Activated T-cell treated with anti-CD3 and anti-CD28 coated beads for 4 hours (primary cell): ENCODE measurements around the gene DCAF15.
"Not testable (repeated sequence)": the region's sequence is repeated elsewhere in the genome, so short reads cannot be mapped to it uniquely, and the experiment has no call there.

Experiments
- DNase-seq: peaks from one replicate; pipeline ENCODE4 v3.0.0-alpha.2; 2020

The DCAF15 gene

DNA sequence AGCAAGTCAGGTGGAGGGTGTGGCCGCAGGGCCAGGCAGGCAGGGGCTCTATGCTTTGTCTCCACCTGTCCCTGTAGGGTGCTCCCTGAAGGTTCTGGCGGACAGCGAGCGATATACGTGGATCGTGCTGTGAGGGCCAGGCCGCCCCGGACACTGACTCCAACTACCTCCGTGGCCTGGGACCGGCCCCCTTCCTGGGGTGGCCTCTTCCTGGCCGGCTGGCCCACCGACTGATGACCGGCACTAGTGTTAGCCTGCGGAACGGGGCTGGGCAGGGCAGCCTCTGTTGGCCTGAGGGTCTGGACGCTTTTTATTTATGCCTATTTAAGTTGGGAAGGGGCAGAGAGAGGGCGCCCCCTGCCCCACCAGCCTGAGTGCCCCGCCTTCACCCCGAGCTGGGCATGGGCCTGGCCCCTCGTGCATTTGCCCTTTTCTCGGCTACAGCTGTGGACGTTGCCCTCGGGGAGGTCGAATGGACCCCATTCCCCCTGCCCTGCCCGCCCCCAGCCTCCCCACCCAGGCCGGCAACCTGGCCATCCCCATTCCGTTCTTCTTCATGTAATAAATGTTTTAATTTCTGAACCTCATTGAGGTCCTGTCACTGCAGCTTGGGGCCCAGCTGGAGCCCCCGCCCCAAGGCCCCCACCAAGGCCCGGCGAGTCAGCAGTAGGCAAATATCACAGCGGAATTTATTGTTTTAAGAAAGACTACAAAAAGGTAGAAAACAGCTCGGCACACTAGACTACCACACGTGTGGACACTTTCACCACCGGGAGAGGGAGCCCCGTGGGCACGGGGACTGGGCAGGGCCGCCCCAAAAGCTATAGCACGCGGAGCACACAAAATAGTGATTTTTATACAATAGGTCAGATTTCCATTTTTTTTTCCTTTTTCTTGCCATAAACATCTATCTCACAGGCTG is 8.8 kb downstream of the DCAF15 start:
- DNase-seq: no peak

DNA sequence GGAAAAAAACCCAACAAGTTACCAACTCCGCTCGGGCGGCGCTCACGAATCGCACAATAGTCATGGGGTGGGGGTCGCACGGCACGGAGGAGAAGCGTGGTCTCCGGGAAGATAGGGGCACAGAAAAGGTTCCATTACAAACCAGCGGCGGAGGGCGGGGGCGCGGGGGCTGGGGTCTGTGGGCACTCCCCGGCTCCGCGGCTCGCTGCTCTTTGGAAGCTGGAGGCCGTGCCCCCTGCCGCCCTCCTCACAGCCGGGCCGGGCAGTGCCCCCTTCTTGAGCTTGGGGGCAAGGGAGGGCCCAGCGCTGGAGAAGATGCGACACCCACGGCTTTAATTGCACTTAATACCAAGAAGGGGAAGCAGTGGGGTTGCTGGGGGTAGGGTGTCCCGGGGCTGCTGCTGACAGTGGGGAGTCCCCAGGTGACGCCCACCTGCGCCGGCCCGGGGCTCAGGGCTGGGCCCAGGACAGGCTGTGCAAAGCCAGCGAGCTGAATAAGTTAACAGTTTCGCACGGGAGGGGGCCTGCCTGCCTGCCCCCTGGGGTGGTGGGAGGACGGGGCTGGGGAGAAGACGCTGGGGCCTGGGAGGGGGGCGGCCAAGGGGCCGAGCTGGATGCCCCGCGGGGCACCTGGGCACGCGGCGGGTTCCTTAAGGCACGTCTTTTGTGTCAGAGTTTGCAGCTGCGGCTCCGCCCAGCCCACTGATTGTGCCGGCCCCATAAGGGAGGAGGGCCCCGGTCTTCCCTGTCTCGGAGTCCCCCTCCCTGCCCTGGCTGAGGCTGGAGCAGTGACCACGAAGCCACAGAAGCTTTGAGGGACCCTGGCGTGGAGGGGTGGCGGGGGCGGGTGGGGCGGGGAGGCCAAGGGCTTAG is 9.8 kb downstream of the DCAF15 start:
- no peak for DNase-seq

- DNase-seq: no peak
These were observed 10.6 kb downstream of the DCAF15 start for GRCh38 chr19:13962699-13963602.

GRCh38 chr19:13963603-13964105 is 11.3 kb downstream of the DCAF15 start:
- no peak for DNase-seq

DNA sequence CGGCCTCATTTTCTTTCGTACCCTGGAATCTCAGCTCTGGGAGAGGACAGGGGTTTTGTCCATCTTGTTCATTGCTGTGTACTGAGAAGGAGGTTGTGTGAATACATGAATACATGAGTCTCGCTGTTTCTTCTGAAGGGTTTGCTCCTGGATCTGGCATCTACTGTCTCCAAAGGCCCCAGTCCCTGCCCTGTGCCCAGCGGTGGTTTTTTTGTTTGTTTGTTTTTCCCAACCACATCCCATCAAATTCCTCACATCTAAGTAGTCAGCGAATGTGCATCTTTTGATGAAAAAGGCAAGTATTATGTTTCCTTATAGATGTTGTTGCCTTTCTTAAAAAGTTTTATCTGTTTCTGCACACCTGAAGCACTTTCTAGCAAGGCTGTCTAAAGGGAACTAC is 12.5 kb downstream of the DCAF15 start:
- DNase-seq: no peak

DNA sequence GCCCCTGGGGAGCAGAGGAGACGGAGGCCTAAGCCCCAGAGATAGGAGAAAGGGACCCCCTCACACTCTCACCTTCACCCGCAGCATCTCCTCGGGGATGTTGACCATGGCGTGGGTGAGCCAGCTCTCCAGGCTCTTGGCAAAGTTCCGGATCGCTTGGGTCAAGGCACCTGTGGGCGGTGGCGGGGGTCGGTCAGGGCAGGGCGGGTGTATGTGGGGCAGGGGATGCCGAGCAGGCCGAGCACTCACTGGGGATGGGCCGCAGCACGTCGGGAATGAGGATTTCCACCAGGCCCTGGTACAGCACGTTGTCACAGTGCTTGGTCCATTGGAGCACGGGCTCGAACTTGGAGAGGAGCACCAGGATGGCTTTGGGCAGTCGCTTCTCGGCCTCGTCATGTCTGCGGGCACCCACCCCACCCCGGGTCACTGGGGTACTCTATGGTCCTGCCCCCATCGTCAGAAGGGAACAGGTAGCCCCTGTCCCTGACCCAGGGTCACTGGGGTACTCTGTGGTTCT is 13.1 kb downstream of the DCAF15 start:
- DNase-seq: no peak

GRCh38 chr19:13965926-13966683 is 13.8 kb downstream of the DCAF15 start:
- DNase-seq: no peak

GRCh38 chr19:13966684-13967128 is 14.4 kb downstream of the DCAF15 start:
- no peak for DNase-seq

GRCh38 chr19:13967206-13967605 is 14.9 kb downstream of the DCAF15 start:
- not testable (repeated sequence) for DNase-seq

GRCh38 chr19:13968383-13968935 is 16.1 kb downstream of the DCAF15 start:
- DNase-seq: no peak

DNA sequence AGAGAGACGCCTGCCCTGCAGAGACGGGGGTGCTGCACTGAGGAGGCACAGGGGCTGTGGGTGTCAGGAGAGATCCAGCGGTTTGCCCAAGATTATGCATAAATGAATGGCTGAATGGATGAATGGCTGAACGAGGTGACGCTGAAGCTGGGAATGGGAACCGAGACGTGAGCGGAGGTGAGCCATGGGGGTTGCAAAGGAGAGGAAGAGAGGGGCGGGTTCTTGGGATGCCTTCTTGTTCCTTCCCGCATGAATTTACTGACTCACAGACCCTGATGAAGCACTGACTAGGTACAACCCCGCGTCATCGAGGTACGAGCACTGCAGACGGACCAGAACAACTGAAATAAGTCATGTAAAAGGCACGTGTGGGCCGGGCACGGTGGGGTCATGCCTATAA is 16.7 kb downstream of the DCAF15 start:
- DNase-seq: no peak

GRCh38 chr19:13969897-13970296 is 17.6 kb downstream of the DCAF15 start:
- DNase-seq: no peak

- DNase-seq: not testable (repeated sequence)
These were observed 19.6 kb downstream of the DCAF15 start for GRCh38 chr19:13971868-13972267.

DNA sequence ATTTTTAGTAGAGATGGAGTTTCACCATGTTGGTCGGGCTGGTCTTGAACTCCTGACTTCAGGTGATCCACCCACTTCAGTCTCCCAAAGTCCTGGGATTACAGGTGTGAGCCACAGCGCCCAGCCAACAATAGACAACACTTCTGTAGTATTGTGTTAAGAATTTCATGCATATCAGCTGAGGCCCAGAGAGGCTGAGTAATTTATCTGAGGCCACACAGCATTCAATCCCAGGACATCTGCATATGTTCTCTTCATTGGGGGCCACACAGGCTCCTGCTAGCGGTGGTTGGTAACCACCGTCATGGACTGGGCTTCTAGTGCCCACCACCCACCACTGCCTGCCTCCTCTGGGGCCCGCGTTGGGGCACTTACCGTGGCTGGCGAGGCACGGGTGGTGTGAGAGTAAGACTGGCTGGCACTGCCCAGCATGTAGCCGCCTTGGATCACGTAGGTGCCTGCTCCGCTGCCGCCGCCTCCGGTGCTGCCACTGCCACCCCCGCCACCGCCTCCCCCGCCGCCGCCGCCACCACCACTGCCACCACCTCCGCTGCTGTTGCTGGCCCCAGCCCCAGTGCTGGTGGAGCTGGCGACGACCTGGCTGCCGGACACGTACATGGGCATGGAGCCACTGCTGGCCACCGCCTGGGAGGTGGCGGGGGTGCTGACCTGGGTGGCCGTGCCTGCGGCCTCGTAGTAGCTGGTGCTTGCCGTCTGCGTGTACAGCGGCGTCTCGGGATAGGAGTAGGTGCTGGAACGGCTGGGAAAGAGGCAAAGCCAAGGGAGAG is 20.3 kb downstream of the DCAF15 start:
- DNase-seq: no peak

DNA sequence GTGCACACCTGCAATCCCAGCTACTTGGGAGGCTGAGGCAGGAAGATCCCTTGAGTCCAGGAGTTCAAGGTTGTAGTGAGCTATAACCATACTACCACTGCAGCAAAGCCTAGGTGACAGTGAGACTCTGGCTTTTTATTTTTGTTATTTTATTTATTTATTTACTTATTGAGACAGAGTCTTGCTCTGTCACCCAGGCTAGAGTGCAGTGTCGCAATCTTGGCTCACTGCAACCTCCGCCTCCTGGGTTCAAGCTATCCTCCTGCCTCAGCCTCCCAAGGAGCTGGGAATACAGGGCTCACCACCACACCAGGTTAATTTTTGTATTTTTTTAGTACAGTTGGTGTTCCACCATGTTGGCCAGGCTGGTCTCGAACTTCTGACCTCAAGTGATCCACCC is 21.2 kb downstream of the DCAF15 start:
- not testable (repeated sequence) for DNase-seq

GRCh38 chr19:13974073-13974472 is 21.8 kb downstream of the DCAF15 start:
- no peak for DNase-seq

DNA sequence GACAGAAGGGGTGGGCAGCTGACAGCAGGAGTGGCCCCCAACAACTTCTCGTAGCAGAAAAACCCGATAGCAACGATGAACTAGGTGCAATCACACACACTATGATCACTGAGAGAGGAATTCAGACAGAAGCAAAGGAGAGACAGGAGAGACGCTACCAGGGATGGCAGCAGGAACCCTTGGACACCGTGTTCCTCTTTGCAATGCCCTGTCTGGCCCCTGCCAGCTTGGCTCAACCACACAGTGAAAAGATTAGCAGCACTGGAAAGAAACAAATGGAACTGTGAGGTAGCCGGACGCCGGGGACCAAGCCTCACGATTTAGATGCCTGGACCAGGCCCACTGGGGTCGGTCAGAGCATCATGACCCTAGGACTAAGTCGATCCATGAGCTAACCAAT is 23.6 kb downstream of the DCAF15 start:
- DNase-seq: no peak

- DNase-seq: no peak
These were observed 24.1 kb downstream of the DCAF15 start for GRCh38 chr19:13976446-13976845.

- no peak for DNase-seq
These were observed 25.5 kb downstream of the DCAF15 start for GRCh38 chr19:13977803-13978202.
